ENCODE measurements around the gene ARHGAP28.
A peak's percentile ranks its signal among the peaks of the same experiment; 100 is the strongest.
"Not testable (repeated sequence)": the region's sequence is repeated elsewhere in the genome, so short reads cannot be mapped to it uniquely, and the experiment has no call there.

ARHGAP28 gene

GRCh38 chr18:6796511-6796910 is 67.0 kb downstream of the ARHGAP28 start:
- H3K4me3 ChIP-seq (ENCODE audit: low read depth, low read length) = no peak overlapping the region
- in situ Hi-C loops (cut with HindIII; ENCODE audit: low sequenced_read_pairs) = no loop called here
- no peak for DNase-seq (ENCODE audit: low read depth)
- TF ChIP-seq, protein P1, sequence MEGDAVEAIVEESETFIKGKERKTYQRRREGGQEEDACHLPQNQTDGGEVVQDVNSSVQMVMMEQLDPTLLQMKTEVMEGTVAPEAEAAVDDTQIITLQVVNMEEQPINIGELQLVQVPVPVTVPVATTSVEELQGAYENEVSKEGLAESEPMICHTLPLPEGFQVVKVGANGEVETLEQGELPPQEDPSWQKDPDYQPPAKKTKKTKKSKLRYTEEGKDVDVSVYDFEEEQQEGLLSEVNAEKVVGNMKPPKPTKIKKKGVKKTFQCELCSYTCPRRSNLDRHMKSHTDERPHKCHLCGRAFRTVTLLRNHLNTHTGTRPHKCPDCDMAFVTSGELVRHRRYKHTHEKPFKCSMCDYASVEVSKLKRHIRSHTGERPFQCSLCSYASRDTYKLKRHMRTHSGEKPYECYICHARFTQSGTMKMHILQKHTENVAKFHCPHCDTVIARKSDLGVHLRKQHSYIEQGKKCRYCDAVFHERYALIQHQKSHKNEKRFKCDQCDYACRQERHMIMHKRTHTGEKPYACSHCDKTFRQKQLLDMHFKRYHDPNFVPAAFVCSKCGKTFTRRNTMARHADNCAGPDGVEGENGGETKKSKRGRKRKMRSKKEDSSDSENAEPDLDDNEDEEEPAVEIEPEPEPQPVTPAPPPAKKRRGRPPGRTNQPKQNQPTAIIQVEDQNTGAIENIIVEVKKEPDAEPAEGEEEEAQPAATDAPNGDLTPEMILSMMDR (IDR thresholded peaks at IDR 0.05; ENCODE audit: low read depth, low read length, missing control alignments) = no peak

DNA sequence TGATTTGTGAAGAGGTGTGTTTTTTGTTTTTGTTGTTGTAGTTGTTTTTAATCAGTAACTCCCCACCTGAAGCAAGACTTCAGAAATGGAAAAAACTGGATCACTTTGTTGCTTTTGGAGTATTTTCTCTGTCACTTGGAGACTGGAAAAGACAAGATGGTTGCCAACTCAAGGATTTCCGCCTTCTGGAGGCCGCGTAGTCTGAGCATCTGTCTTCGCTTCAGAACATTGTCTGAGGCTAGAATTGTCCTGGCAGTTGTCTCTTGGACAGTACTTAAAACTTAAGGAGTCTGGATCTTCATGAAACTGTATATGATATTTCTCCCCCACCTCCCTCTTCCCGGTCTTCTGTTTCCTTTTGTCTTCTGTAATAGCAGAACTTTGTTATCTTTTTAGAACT is 67.7 kb downstream of the ARHGAP28 start:
- TF ChIP-seq, protein P1 (IDR thresholded peaks at IDR 0.05; ENCODE audit: low read depth, low read length, missing control alignments) = no peak
- in situ Hi-C loops (cut with HindIII; ENCODE audit: low sequenced_read_pairs) = no loop called here
- no peak overlapping the region for H3K4me3 ChIP-seq (ENCODE audit: low read depth, low read length)
- no peak for DNase-seq (ENCODE audit: low read depth)

- TF ChIP-seq, protein P1 (IDR thresholded peaks at IDR 0.05; ENCODE audit: low read depth, low read length, missing control alignments) = no peak
- no peak overlapping the region for H3K4me3 ChIP-seq (ENCODE audit: low read depth, low read length)
- in situ Hi-C loops (cut with HindIII; ENCODE audit: low sequenced_read_pairs) = no loop called here
- no peak for DNase-seq (ENCODE audit: low read depth)
Observed at GRCh38 chr18:6798896-6799295, 69.4 kb downstream of the ARHGAP28 start.

GRCh38 chr18:6800309-6800708 is 70.8 kb downstream of the ARHGAP28 start:
- in situ Hi-C loops (cut with HindIII; ENCODE audit: low sequenced_read_pairs); H3K4me3 ChIP-seq (ENCODE audit: low read depth, low read length); DNase-seq (ENCODE audit: low read depth): not testable (repeated sequence)

DNA sequence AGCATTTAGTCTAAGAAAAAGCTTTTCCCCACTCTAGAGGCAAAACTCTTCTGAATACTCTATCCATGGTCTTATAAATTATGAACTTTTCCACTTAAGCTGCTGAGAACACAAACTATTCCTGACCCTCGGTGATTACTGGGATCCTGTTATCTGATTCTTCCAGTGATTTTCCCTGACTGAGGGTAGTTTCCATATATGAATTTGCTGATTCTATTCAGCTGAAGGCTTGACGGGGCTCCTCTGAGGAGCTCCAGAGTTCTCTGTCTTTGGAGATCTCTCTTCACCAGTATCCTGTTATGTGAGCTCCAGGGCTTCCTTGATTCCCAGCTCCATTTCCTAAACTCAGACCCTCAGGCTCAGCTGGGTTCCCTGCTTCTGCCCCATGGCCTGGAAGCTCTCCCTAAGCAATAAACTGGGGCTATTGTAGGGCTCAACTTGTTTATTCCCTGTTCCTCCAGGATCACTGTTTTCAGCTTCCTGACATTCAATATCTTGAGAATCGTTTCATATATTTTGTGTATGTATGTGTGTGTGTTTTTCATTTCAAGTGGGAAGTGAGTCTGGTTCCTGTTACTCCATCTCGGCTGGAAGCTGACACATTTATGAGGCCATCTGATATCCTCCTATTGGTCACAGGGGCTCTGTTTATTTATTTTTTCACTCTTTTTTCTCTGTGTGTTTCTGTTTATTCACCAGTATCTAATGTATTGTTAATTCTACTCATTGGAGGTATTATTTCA is 78.2 kb downstream of the ARHGAP28 start:
- DNase-seq (ENCODE audit: low read depth) = no peak
- in situ Hi-C loops (cut with HindIII; ENCODE audit: low sequenced_read_pairs) = no loop called here
- TF ChIP-seq, protein P1 (IDR thresholded peaks at IDR 0.05; ENCODE audit: low read depth, low read length, missing control alignments) = no peak

DNA sequence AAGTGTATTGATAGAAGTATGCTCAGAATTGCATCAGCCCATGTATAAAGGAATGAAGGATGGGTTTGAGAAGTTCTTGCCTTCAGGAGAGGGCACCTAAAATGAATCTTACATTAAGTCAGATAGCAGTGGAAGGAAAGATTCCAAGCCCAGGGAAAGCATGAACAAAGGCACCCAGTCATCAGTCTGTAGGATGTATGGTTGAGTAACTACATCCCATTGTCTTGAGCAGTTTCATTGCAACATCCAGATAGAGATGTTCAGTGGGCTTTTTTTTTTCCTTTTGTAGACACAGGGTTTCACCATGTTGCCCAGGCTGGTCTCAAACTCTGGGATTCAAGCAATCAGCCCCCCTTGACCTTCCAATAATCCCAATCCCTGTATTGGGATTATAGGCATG is 80.7 kb downstream of the ARHGAP28 start:
- no peak overlapping the region for H3K4me3 ChIP-seq (ENCODE audit: low read depth, low read length)
- TF ChIP-seq, protein P1 (IDR thresholded peaks at IDR 0.05; ENCODE audit: low read depth, low read length, missing control alignments) = no peak
- in situ Hi-C loops (cut with HindIII; ENCODE audit: low sequenced_read_pairs) = no loop called here
- no peak for DNase-seq (ENCODE audit: low read depth)

More for the DNA sequence above, 78.2 kb downstream of the ARHGAP28 start:
- H3K4me3 ChIP-seq (ENCODE audit: low read depth, low read length) = no peak overlapping the region

DNA sequence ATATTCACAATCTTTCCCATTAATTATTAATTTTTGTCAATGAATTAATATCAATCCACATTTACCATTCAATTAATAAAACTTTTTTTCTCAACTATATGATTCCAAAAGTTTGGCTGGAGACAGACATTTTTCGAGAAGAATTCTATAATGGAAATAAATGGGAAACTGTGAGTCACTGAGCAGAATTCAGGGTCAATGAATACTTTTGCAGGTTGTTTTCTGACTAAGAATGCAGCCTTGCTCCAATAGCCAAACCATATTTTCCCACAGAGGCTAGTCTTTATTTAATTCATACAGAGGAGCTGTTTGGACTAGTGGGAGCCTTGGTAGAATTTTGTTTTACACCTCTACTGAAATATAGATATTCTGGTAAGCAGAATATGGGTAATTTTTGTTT is 82.3 kb downstream of the ARHGAP28 start:
- in situ Hi-C loops (cut with HindIII; ENCODE audit: low sequenced_read_pairs) = no loop called here
- H3K4me3 ChIP-seq (ENCODE audit: low read depth, low read length) = no peak overlapping the region
- peak; percentile 20 for DNase-seq (ENCODE audit: low read depth)
- TF ChIP-seq, protein P1 (IDR thresholded peaks at IDR 0.05; ENCODE audit: low read depth, low read length, missing control alignments) = no peak

All from astrocyte of the cerebellum (primary cell).